ENCODE results near the gene OBSL1. TPM values are rescaled to one million over a fixed set of nuclear protein-coding genes. Genes with fewer than 3 reads are reported as not detected.

The OBSL1 gene
- total and polyA plus RNA-seq, 12 donors, result 108 to 310 (median 171) TPM

DNA sequence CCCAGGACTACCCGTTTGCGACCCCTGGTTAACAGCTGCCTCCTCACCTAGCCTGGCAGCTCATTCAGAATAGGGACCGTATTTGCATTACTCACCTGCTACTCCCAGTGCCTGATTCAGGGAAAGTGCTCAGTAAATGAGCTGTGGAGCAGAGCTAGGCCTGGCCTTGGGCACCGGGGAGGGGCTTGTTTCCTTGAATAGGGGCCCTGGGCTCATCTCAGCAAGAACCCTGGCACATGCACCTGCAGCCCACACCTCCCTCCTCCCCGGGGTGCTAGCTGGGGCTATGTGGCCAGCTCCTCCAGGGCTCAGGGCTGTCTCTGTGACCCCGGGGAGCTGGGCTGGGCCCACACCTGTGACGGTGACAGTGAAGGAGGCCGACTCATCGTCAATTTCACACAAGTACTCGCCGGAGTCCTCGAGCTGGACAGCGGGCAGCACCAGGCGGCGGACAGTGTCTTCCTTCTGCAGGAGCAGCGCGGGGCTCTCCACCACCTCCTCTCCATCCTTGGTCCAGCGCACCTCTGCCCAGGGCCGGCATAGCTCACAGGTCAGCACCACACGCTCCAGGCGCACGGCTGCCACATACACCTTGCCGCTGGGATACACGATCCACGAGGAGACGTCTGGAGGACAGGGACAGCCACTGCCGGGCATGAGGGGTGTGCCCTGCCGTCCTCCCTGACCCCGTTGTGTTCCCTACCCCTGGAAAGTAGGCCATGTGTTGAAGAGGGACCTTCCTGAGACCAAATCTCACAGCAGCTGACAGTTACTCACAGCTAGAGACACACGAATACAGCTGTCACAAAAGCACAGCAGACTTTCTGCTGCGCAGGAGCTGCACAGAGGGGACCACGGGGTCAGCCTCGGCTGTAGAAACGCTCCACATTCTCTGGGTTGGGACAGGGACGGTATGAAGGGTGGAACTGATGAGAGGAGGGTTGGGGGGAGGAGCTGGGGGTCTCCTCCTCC, 9.0 kb downstream of the OBSL1 start:
- intact Hi-C loops (cut with DNase I), result loop anchor here in 1 of 10 donors (10.0 kb wide), 1 partner anchor 72 kb away; no protein-coding TSS in a partner anchor
- Histone ChIP-seq H3K9me3 (no peaks in the 10 kb centered on the region), H3K36me3 (peaks cover 0 to 73% (median 12%) of the 10 kb centered on the region in 9 donors), H3K27me3 (no peaks in the 10 kb centered on the region), H3K4me3 (no peak overlapping the region), H3K27ac (peak overlapping the region in 3 of 10 donors; percentile 2 to 36 (median 3)), H3K4me1 (peaks cover 0 to 23% (median 3%) of the 10 kb centered on the region in 9 donors)
- TF ChIP-seq, protein P1, sequence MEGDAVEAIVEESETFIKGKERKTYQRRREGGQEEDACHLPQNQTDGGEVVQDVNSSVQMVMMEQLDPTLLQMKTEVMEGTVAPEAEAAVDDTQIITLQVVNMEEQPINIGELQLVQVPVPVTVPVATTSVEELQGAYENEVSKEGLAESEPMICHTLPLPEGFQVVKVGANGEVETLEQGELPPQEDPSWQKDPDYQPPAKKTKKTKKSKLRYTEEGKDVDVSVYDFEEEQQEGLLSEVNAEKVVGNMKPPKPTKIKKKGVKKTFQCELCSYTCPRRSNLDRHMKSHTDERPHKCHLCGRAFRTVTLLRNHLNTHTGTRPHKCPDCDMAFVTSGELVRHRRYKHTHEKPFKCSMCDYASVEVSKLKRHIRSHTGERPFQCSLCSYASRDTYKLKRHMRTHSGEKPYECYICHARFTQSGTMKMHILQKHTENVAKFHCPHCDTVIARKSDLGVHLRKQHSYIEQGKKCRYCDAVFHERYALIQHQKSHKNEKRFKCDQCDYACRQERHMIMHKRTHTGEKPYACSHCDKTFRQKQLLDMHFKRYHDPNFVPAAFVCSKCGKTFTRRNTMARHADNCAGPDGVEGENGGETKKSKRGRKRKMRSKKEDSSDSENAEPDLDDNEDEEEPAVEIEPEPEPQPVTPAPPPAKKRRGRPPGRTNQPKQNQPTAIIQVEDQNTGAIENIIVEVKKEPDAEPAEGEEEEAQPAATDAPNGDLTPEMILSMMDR (IDR thresholded peaks at IDR 0.05), result no peak
- DNase-seq (no peak), ATAC-seq (no peak)
- WGBS, 2 donors, result 81 to 83% methylated on average over 35 of the region's 35 CpGs

GRCh38 chr2:219561179-219562048, 9.9 kb downstream of the OBSL1 start:
- peaks cover 0 to 23% (median 3%) of the 10 kb centered on the region in 9 donors for H3K4me1 ChIP-seq
- TF ChIP-seq, protein P1 (IDR thresholded peaks at IDR 0.05), result no peak
- ATAC-seq (peak in 6 of 8 donors; percentile 11 to 61 (median 38)), DNase-seq (no peak)
- peak overlapping the region in 4 of 10 donors; percentile 2 to 58 (median 23) for H3K27ac ChIP-seq
- no peak overlapping the region for H3K4me3 ChIP-seq
- WGBS, 2 donors, result 65 to 67% methylated on average over 24 of the region's 24 CpGs
- H3K36me3 ChIP-seq, result peaks cover 0 to 69% (median 11%) of the 10 kb centered on the region in 9 donors
- H3K27me3 ChIP-seq, result no peaks in the 10 kb centered on the region
- intact Hi-C loops (cut with DNase I), result loop anchor here in 1 of 10 donors (10.0 kb wide), 1 partner anchor 73 kb away; no protein-coding TSS in a partner anchor
- no peaks in the 10 kb centered on the region for H3K9me3 ChIP-seq

GRCh38 chr2:219560893-219561178, 10.5 kb downstream of the OBSL1 start:
- intact Hi-C loops (cut with DNase I), result loop anchor here in 1 of 10 donors (10.0 kb wide), 1 partner anchor 74 kb away; no protein-coding TSS in a partner anchor
- no peak for DNase-seq
- Histone ChIP-seq H3K36me3 (peaks cover 0 to 69% (median 6%) of the 10 kb centered on the region in 9 donors), H3K4me1 (peaks cover 0 to 23% (median 3%) of the 10 kb centered on the region in 9 donors), H3K4me3 (no peak overlapping the region), H3K9me3 (no peaks in the 10 kb centered on the region), H3K27me3 (no peaks in the 10 kb centered on the region), H3K27ac (peak overlapping the region in 2 of 10 donors; percentile 10 to 36)
- TF ChIP-seq, protein P1 (IDR thresholded peaks at IDR 0.05), result no peak
- WGBS, 2 donors, result 73 to 74% methylated on average over 3 of the region's 3 CpGs
- no peak for ATAC-seq
